ENCODE measurements around the gene OR6Y1. TPM values are rescaled to one million over a fixed set of nuclear protein-coding genes. Genes with fewer than 3 reads are reported as not detected.

OR6Y1 gene, protein sequence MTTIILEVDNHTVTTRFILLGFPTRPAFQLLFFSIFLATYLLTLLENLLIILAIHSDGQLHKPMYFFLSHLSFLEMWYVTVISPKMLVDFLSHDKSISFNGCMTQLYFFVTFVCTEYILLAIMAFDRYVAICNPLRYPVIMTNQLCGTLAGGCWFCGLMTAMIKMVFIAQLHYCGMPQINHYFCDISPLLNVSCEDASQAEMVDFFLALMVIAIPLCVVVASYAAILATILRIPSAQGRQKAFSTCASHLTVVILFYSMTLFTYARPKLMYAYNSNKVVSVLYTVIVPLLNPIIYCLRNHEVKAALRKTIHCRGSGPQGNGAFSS
- total RNA-seq: not detected in 2 replicates

DNA sequence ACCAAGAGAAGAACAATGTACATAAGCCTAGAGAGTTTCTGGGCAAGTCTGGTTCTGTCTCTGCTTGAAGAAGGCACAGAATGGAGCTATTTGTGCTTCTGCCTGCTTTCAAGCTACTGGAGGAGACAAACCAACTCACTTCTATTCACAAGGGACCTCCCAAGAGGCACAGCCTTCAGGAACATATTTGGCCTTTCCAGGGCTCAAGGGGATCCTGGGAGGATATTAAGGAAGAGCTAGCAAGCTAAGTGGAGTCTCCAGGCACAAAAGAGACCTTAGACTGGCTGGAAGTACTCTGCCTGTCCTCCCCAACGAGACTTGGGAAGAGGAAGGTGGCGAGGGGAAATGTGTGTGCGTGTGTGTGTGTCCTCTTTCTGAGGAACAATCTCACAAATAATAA lies at the start of gene OR6Y1:
TSS of gene OR6Y1 (minus strand) at position 54 of the 400 bp plus-strand sequence. CDS start 6,300 bp downstream, outside the sequence.
- no peak for DNase-seq (ENCODE audit: low read depth in 2 of 2)

DNA sequence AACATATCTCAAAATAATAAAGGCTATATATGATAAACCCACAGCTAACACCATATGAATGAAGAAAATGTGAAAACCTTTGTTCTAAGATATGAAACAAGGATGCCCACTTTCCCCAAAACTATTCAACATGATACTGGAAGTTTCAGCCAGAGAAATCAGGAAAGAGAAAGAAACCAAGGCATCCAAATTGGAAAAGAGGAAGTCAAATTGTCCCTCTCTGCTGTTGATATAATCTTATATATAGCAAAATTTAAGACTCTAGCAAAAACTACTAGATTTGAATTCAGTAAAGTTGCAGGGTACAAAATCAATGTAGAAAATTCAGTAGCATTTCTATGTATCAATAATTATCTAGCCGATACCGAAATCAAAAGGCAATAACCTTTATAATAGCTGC lies 46.5 kb upstream of the OR6Y1 start:
- DNase-seq (ENCODE audit: low read depth in 2 of 2): no peak

DNA sequence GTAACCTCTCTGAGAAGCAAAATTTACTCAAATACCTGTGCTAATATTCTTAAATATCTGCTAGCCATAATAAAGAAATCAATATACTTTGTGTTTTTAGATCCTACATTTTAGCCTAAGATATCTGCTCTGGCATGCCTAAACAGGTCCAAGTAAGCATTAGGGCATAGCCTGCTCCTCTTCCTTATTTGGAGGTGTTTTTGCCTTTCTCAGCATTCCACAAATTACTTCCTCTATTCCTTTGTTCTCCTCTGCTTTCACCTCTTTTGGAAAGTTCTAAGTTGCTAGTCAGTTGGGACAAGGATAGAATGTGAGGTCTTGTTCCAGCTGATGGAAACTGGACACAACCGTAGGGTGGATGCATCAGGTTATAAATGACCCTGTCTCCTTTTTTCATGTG lies 32.7 kb upstream of the OR6Y1 start:
- DNase-seq (ENCODE audit: low read depth in 2 of 2): no peak

DNA sequence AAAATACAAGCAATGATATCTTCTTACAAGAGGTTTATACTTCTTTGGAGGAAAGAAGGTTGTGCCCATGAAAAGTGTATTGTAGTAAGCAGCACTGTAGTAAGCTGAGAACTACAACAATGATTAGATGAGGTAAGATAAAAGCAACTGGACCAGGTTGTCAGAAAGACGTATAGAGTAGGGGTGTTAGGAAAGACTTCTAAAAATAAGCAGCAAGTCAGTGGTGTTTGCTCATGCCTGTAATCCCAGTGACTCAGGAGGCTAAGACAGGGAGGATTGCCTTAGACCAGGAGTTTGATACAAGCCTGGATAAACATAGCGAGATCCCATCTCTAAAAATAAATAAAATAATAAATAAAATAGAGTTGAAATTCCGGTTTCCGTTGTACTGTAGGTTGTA lies 29.8 kb upstream of the OR6Y1 start:
- no peak for DNase-seq (ENCODE audit: low read depth in 2 of 2)

DNA sequence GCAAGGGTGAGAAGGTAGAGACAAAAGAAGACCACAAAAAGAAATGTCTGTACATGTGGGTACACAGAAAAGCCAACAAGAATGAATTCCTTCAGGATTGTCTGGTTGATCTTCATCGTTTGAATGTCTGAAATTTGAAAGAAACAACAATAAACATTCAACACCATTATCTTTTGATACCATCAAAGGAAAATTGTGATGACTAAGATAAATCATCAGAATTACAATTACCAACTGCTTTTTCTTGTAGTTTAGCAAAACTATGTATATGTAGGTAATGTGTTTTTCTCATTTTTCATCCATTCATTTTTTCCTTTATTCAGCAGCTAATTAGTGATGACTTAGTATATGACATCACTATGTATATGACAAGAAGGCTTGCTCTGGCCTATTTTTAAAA lies 25.5 kb upstream of the OR6Y1 start, which contains the start of gene OR10X1:
TSS of gene OR10X1 (minus strand) at position 167 of the 400 bp plus-strand sequence. CDS start at position 167, 0 bp downstream.
- no peak for DNase-seq (ENCODE audit: low read depth in 2 of 2)

DNA sequence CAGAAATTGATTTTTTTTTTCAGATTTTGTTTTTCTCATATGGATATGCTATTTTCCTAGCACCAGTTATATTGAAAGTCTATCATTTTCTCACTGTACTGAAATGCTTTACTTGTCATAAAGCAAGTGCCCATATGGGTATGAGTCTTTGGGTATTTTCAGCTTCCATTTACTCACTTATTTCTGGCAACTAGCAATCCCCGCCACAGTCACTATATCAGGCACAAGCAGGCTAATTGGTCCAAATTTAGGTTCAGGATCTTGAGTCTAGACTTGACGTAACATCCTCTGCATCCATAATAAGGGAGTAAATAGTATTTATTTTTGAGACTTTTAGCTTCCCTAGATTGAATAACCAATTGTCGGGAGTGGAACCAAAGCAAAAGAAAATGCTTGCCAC lies 23.4 kb upstream of the OR6Y1 start:
- no peak for DNase-seq (ENCODE audit: low read depth in 2 of 2)

DNA sequence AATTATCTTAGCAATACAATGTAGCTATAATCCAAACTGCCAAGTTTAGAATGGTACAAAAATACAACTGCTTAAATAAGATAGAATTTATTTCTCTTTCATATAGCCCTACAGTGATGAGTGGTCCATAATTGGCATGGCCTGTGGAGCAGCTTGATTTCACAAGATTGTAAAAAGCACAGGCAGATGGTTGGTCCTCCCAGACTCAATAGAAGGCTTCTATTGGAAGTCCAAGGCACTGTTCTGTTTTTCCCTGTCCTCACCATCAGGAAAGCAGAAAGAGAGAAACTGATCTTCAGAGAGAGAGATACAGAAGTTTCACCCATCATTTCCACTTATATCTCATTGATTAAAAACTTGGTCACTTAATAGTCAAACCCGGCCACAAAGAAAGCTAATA lies 18.0 kb upstream of the OR6Y1 start:
- no peak for DNase-seq (ENCODE audit: low read depth in 2 of 2)

DNA sequence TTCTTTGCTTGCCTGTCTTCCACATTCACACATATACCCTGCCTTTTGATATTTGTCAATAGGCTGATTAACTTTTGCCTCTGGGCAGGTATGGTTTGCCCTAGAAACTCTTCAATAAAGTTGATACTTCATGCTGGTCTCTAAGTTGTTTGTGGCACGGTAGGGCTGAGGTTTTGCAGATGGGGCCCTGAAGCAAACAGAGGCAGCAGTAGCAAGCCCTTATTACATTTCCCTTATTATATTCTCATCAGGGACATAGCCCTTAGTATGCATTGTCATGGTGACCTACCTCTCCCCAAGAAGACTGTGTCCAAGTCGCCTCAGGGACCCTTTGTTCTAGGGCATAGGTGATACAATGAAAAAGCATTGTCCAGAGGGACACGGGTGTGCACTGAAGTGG lies 16.3 kb upstream of the OR6Y1 start, which contains the start of gene OR6P1:
TSS of gene OR6P1 (minus strand) at position 101 of the 400 bp plus-strand sequence. CDS start 6,976 bp downstream, outside the sequence.
- no peak for DNase-seq (ENCODE audit: low read depth in 2 of 2)

DNA sequence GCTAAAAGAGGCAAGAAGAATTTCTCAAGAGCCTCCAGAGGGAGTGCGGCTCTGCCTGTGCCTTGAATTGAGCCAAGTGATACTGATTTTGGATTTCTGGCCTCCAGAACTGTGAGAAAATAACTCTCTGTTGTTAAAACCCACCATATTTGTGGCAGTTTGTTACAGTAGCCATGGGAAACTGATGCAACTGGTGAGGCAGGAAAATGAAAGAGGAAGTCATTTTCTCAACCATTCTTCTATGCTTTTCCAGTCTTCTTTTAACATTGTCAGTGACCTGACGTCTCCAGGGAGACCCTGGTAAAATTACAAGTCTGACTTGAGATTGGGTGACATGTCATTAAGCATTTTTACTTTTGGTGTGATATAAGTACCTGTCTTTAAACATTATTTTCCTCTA lies 10.4 kb upstream of the OR6Y1 start:
- DNase-seq (ENCODE audit: low read depth in 2 of 2): no peak

DNA sequence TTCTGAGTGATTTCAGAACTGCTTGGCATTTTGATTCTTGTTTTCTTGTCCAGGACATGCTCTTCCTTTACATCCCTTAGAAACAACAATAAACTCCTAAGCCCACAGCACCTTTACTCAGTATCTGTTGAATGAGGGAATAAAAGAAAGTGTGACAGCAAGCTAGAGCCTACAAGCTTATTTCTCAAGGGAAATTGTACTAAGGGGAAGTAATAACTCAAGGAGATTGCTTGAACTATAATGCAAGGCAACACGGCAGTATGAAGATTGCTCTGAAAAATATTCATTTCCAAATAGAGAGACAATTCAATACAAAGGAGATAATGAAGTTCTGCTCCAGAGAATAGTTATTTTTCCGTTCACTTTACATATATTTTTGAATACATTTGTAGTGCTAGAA lies 9.6 kb upstream of the OR6Y1 start:
- no peak for DNase-seq (ENCODE audit: low read depth in 2 of 2)

DNA sequence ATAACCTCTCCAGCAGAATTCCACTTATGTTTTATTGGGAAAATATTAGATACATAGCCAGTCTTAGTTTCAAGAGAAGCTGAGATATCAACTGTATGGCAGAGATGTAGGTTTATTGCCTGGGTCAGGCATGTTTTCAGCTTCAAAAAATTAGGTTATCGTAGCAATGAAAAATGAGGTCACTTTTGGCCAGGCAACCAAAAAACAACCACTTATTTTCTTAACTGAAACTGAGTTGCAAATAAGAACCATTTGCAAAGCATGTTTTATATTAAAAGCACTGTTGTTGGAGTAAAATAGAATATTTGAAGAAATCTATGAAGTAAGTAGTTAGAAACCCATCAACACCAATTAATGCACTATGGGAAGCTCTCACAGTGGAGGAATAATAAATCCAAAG lies 5.5 kb upstream of the OR6Y1 start:
- DNase-seq (ENCODE audit: low read depth in 2 of 2): no peak

DNA sequence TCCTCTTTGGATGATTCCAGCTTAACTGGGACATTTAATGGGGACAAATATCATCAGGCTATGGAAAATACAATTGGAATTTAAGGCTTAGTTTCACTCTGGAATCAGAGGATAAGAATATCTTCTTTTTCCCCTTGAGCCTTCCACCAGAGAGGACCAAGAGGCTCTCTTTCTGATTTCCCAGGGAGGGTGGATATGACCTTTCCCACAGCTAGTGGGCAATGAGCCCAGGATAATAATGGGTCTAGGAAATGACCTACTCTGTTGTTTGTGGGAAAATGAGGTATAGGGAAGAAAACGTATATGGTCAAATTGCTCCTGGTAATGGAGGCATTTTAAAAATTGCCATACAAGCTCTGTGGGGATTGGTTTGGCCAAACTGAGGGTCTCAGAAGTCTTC lies 1.9 kb downstream of the OR6Y1 start:
- peak in 1 of 2 donors; percentile 60 for DNase-seq (ENCODE audit: low read depth in 2 of 2)

DNA sequence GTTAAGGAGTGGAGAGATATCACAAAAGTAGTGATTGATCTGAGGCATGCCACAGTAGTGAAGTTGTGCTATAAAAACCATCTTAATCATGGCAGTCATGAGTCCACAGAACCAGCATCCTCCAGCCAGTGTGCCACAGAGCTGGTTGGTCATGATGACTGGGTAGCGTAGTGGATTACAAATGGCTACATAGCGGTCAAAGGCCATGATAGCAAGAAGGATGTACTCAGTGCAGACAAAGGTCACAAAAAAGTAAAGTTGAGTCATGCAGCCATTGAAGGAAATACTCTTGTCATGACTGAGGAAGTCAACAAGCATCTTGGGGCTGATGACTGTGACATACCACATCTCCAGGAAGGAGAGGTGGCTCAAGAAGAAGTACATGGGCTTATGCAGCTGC lies 6.7 kb downstream of the OR6Y1 start:
- no peak for DNase-seq (ENCODE audit: low read depth in 2 of 2)

DNA sequence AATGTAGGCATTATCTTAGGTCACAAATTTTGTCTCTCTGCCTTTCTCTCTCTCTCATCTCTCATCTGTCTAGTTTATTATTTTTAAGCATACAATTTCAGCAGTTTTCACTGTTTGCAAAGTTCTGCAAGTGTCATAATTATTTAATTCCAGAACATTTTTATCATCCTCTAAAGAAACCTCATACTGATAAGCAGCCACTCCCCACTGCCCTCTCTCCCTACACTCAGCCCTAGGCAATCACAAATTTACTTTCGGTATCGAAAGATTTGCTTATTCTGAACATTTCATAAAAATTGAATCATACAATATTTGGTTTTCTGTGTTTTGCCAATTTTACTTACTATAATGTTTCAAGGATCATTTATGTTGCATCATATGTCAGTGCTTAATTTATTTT lies 16.6 kb downstream of the OR6Y1 start:
- no peak for DNase-seq (ENCODE audit: low read depth in 2 of 2)

DNA sequence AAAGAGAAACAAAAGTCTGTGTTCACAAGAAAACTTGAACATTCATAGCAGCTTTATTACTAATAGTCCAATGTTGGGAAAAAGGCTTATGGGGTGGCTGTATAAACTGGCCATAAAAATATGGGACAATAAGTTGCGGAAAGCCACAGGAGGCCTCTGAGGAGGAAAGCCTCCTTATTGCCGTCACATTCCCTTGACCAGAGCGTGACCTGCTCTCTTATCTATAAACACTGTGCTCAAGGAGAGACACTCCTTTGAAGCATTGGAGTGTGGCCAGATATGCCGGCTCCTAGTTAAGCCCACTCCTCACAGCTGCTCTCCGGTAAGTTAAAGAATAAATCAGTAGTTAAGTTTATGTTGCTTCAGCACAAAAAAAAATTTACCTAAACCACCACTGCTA lies 19.7 kb downstream of the OR6Y1 start:
- DNase-seq (ENCODE audit: low read depth in 2 of 2): no peak

DNA sequence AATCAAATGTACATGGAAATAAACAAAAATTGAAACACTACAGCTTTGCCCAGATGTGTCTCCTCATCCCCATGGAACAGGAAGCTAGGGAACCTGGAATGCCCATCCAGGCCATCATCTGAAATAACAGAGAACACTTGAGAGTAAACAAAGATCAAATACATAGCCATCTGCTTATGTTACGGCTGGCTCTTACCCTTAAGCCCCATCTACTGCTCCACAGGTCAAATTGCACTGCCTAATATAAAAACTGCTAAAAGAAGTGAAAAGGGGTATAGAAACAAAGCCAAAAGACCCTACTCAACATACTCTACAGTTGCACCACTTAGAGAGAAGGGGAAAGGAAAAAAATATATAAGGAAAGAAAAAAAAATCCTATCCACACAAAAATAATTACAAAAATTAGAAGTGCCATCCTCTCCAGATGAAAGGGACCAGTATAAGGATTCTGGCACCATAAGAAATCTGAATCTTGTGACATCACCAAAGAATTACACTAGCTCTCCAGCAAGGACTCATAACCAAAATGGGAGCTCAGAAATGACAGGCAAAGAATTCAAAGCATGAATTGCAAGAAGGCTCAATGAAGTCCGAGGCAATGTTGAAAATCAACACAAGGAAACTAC lies 26.9 kb downstream of the OR6Y1 start:
- peak; percentile 36 to 47 for DNase-seq (ENCODE audit: low read depth in 2 of 2)

DNA sequence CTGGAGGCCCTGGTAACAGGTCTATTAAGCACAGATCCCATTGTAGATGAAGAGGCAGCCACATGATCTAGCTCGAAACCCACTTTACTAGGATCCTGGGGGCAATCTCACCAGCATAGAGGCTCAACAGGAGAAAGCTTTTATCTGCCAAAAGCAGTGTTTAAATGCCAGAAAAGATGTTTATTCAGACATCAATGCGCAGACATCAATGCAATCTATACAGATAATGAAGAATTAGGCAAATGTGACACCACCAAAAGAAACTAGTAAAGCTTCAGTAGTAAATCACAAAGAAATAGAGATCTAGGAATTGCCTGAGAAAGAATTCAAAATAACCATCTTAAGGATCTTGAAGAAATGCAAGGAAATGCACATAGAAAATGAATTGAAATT lies 32.5 kb downstream of the OR6Y1 start:
- DNase-seq (ENCODE audit: low read depth in 2 of 2): no peak

DNA sequence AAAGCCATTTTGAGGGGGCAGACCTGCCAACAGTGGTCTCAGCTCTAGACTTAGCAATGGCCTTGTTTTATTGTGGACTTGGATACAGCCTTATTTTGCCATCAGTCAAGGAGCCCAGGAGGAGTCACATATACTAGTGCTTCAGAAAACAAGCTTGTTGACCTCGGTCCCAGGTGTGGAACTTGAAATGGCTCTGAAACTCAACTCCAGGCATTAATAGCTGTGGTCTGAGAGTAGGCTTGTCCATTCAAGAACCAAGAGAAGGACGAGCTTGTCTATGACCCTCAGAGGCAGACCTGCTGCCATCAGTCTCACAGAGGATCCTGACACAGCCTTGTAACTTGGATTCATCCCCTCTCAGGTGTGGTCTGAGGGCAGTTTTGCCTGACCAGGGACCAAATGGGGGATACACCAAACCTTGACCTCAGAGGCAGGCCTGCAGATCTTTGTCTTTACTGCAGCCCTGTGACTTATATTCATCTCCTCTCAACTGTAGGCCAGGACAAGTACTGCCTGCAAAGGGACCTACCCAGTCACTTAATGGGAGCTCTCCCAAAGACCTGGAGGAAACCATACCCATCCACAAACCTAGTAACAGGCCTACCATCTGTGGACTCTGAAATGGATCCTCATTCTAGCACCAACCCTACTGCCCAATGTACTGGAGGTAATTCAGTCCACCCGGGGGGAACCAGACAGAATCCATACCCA lies 33.1 kb downstream of the OR6Y1 start:
- DNase-seq (ENCODE audit: low read depth in 2 of 2): no peak

DNA sequence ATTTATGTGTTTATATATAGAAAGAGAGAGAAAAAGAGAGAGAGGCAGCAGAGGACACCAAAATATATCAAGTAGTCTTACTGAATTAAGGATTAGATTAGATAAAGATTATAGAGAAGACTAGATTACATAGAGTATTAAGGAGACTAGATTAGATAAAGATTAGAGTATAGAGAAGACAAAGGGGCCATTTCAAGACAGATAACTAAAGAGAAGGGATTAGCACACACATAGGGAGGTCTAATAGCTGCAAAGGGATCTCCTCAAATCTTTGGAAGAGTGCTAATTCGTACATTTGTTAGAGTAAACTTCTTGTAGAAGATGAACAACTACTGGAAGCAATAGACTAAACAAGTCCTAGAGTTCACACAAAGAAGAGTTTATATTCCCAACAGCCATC lies 34.2 kb downstream of the OR6Y1 start:
- DNase-seq (ENCODE audit: low read depth in 2 of 2): no peak

DNA sequence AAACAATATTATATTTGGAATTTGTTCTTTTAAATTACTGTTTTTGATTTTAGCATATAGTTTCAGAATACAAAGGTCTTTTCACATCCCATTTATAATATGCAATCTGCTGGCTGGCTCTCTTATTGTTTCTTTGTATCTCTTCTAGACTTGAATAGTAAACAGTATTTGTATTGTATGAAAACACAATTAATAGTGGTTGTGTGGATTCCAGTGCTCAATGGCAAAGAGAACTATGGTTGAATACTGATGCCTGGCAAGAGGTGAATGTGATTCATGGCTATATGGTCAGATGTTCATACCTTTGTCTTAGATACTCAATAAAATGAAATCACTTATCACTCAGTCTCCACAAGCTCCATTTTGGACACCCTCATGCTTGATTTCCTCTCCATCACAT lies 37.2 kb downstream of the OR6Y1 start:
- no peak for DNase-seq (ENCODE audit: low read depth in 2 of 2)

DNA sequence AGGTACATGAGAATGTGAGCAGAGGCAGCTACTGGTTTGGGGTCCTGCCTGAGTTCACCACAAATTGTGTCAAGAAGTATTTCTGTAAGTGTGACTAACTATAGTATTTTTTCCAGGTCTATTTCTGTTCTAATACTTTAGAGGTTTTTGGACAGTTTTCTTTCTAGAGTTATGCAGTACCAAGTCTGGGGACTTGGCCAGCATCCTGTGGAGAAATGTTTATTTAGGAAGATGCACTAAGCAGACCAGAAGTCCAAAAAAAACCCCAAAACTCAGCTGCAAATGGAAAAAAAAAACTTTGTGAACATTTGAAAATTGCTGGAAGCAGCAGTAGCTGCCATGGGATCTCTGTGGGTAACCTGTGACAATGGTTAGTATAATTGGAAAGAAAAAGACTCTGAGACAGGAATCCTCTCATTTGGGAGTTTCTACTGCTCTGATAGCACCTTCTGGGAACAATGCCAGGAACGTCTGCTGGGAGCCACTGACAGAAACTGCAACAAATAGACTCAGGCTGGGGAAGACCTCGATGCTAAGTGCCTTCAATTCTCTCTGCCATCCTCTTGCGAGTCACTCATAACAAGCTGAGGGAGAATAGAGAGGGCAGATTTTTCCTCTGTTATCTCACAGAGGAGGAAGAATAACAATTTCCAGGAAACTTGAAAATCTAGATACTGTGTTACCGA lies 44.6 kb downstream of the OR6Y1 start:
- DNase-seq (ENCODE audit: low read depth in 2 of 2): peak in 1 of 2 donors; percentile 3

DNA sequence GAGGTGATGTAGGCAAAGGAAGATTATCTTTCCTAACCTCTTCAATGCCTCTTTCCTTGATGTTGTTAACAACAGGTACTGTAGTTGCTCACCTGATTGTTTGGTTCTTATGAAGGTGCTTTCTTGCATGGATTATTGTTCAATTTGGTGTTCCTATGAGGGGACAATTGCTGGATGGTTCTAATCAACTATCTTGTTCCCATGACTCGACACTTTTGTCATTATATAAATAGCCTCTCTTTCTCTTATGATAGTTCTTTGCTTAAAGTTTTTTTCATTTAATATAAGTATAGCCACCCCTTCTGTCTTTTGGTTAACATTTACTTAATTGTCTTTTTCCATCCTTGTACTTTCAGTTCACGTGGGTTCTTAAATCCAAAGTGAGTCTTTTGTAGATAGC lies 46.7 kb downstream of the OR6Y1 start:
- no peak for DNase-seq (ENCODE audit: low read depth in 2 of 2)

Measured in lung microvascular endothelial cell (primary cell).